HG02571 (cell line): ENCODE measurements around the gene NHERF1.

Experiments used
- ATAC-seq: cut with Tn5 transposase; IDR thresholded peaks from one replicate; pipeline ENCODE4 v1.9.1; 2021; ENCODE audit warnings: mild to moderate bottlenecking, moderate library complexity; ENCODE audit not compliant: unreplicated experiment

NHERF1 gene

DNA sequence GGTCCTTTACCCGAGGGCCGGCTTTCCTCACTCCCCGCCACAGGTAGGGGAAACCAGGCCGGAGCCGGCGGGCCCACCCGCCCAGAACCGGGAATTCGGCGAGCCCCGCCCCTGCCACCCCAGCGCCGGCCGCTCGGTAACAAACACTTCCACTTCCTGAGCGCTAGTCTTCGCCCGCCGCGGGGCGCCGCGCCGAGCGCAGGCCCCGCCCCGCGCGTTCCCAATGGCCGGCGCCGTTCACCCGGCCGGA is 224 bp upstream of the NHERF1 start:
- no peak for ATAC-seq

DNA sequence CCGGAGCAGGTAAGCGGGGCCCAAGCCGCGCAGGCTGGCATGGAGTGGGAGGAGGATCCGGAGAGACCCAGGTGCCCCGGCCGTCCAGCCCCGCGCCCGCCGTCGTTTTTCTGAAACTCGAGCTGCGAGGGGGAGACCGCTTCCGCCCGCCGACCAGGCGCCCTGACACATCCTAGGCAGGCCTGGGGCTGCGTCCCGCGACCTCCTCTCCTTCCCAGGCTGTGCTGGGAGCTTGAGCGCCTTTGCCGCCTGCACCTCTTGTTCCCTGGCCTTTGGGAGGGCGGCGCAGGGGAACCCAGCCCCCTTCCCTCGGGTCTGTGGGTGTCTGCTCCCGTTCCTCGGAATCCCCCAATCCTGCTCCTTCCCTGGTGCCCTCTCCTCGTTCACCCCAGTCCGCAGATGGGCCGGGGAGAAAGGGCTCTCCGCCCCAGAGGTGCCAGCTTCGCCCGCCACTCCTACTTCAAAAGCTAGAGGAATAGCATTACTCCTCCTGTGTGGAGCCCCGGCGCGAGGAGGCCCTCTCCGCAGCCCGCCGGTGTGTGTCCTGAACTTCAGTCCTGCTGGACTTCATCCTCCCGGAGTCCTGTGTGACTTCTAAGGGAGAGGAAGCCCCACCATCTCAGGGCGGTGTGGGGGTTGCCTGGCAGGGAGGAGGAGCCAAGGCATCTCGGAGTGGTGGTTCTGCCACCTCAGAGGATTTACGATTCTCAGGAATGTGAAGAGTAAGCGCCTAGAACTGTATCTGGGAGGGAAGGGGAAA is 1.0 kb downstream of the NHERF1 start:
- peak; percentile 9 for ATAC-seq

- ATAC-seq, result no peak
Observed at GRCh38 chr17:74750039-74750326, 1.6 kb downstream of the NHERF1 start.

DNA sequence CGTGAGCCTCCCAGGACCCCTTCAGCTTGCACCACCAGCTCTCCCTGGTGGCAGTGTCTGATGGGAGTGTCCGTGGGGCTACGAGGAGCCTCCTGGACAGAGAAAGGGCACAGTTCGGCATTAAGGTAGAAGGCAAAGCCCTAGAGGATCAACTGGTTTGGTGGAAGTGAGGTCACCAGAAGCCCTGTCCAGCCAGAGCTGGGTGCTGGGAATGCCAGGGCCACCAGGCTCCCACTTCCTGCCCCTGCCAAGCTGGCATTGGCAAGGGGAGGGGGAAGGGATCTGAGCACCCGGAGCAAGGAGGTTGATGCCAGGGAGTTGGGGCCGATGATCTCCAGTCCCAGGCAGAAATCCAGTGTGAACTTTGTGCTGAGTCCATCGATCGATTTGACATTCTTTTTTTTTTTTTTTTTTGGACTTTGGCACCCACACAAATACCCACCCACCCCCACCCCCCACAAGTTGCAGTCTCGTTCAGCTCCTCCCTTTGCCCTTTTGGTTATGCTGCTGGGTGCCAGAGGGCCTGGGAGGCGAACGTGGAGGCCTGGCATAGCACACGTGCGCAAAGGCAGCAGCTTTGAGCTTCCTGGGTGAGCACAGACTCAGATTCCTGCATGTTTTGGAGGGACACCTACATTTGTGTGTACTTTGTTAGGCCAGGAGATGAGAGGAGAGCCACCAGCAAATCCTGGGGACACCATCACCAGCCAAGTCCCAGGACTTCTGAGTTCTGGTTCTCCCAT is 2.1 kb downstream of the NHERF1 start:
- ATAC-seq, result no peak

DNA sequence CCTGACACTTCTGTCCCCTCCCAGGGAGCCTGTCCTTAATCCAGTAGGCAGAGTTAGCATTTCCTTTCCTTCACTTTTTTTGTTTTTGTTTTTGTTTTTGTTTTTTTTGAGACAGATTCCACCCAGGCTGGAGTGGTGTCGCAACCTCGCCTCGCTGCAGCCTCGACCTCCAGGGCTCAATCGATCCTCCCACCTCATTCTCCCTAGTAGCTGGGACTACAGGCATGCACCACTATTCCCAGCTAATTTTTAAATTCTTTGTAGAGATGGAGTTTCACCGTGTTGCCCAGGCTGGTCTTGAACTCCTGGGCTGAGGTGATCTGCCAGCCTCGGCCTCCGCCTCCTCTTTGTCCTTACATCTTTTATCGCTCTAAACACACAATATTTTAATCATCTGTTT is 4.0 kb downstream of the NHERF1 start:
- ATAC-seq, result no peak

- ATAC-seq, result no peak
Observed at GRCh38 chr17:74752822-74753401, 4.5 kb downstream of the NHERF1 start.

- no peak for ATAC-seq
Observed at GRCh38 chr17:74754832-74755231, 6.4 kb downstream of the NHERF1 start.

DNA sequence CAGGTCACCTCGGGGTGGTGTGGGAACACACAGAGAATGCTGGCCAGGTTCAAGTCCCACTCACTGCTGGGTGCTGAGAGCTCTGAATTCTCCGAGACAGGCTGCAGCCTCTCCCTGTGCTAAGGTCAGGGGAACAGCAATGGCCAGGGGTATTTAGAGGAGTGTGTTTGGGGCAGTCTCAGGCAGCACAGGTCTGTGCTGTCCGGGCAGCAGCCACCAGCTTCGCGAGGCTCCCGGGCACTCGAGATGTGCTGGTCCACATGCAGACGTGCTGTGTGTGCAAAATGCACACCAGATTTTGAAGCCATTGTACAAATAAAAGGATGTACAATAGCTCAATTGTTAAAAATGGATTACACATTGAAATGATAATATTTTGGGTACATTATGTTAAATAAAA is 7.1 kb downstream of the NHERF1 start:
- no peak for ATAC-seq

DNA sequence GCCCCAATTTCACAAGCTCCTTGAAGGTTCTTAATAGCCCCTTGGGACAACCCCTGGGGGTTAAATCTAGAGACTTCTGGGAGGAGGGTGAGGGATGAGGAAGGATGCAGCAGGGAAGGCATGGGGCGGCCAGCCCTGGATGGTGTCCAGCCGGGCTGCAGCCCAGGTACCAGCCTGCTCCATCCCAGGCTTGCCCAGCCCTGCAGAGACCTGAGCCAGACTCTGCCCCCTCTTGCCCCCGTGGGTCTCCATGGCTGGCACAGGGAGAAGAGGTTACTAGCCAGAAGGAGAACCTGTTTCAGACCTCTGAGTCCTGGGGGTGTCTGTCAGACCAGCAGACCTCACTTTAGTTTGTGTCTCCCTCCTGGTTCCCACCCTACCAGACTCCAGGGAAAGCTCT is 8.5 kb downstream of the NHERF1 start:
- ATAC-seq, result no peak

GRCh38 chr17:74757502-74757901 is 9.1 kb downstream of the NHERF1 start:
- no peak for ATAC-seq

DNA sequence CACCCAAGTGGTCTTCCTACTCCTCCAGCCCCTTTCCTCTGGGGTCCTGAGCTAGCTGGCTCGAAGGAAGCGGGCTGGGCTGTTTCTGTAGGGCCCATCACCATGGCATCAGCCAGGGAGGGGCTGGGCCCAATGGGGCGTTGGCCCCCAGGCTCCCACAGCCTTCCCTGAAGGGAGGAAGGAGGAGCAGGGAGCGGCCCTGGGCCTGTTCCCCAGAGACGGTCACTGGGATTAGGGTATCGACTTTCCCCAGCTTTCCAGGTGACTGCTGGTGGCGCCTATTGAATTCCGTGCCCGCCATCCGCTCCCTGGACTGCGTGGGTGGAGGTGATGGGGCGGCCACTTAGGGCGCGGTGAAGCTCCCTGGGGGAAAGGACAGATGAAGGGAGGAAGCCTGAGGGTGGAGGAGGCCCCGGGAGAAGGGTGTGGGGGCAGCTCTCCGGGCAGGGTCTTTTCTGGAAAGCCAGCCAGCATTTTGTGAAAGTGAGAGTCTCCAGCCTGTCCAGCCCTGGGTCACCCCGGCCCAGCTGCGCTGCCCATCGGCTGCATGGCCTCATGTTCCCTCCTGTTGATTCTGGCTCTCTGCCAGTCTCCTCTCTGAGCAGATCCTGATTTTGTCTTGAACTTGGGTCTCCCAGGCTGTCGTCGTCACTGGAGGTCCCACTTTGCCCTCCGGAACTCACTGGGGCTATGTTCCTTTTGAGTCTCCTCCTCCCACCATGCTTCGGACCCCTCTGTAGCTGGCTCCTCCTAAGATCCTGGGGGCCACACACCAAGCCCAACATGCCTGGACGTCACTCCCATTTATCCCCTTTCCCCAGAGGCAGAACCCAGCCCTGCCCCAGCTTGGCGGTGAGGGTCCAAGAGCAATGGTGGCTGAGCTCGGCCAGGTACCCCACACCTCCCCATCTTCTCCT is 9.8 kb downstream of the NHERF1 start:
- ATAC-seq, result no peak

- no peak for ATAC-seq
Observed at GRCh38 chr17:74758848-74759168, 10.4 kb downstream of the NHERF1 start.

- no peak for ATAC-seq
Observed at GRCh38 chr17:74759243-74759801, 10.9 kb downstream of the NHERF1 start.

DNA sequence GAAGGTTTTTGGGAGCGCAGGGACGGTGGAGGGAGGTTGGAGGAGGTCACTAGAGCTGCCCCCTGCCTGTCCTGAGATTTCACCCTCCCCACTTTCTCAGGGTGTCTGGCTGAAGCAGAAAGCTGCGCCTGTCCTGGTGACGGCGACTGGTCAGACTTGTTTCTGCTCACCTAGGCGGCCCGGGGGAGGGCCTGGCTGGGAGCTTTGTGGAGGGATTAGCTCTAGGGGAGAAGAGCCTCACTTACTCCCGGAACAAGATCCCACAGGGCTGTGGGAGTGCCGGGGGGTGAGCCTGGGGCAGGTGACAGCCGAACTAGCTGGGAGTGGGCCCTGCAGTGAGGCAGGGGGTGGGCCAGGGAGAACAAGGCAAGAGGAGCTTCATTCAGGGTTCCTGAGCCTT is 11.5 kb downstream of the NHERF1 start:
- no peak for ATAC-seq

DNA sequence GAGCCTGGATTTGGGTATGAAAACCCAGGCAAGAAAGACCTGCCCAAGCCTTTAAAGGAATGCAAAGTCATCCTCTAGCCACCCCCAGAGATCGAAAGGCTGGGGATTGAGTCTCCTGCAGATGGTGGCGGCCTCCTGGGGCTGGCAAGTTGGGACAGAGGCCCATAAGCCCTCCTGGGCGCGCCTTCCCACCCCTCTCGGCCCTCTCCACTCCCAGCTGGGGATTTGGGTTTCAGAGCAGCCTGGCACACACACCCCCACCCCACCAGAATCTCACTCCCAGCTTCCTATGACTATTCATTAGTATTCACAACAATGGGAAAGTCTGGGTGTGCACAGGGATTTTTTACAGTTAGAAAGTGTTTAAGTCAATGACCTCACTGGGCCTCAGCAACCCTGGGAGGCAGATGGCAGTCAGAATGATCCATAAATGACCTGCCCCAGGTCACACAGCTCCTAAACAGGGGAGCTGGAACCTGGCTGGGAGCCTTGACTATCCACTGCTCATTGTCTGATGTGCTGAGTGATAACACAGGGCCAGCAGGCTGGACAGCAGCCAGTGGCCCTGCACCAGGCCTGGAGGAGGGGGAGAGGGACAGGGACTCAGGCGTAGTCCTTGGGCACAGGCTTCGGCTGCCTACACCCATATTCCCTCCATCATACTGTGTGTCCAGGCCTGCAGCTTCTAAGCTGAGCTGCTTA is 12.1 kb downstream of the NHERF1 start:
- ATAC-seq, result no peak

- ATAC-seq, result no peak
Observed at GRCh38 chr17:74761419-74761818, 13.0 kb downstream of the NHERF1 start.

- no peak for ATAC-seq
Observed at GRCh38 chr17:74761931-74762330, 13.5 kb downstream of the NHERF1 start.

GRCh38 chr17:74763565-74764387 is 15.3 kb downstream of the NHERF1 start:
- no peak for ATAC-seq

DNA sequence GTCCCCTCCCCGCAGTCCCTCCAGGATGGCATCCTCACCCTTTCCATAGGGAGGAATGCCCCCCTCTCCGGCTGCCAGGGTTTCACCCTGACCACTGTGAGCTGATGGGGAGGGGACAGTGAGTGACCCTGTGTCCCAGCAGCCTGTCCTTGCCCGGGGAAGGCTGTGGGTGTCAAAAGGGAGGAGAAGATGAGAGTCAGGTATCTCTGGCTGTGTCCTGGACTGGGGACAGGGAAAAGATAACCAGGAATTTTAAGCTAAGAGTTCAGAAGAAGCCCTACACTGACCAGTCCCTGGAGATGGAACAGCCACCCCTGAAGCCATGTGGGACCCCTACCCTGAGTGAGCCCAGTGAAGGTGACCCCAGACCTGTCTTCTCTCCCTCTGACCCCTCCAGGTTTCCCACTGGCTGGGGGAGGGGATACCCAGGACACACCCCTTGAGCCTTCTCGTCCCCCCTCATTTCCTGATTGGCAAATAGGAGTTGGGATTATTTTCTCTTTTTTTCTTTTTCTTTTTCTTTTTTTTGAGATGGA is 16.4 kb downstream of the NHERF1 start:
- ATAC-seq, result no peak

DNA sequence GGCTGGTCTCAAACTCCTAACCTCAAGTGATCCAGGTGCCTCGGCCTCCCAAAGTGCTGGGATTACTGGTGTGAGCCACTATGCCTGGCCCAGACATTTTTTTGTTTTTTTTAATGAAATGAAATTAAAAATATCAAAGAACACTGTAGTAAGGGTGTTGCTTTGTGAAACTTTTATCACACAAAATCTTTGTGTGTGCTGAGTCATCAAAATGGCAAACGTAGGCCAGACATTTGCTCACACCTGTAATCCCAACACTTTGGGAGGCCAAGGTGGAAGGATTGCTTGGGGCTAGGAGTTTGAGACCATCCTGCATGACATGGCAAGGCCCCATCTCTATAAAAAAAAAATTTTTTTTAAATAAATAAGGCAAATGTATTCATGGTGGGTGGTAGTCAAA is 18.0 kb downstream of the NHERF1 start:
- no peak for ATAC-seq
